Hematopoietic multipotent progenitor cell treated with erythropoietin and hydrocortisone succinate and interleukin-3 and kit ligand, for 8 days (in vitro differentiated cells): ENCODE measurements around the gene MAGED1.
"Not testable (repeated sequence)": the region's sequence is repeated elsewhere in the genome, so short reads cannot be mapped to it uniquely, and the experiment has no call there.

Source experiments
- DNase-seq: peaks from one replicate; pipeline ENCODE4 v3.0.0-alpha.2; 2015

MAGED1 gene

DNA sequence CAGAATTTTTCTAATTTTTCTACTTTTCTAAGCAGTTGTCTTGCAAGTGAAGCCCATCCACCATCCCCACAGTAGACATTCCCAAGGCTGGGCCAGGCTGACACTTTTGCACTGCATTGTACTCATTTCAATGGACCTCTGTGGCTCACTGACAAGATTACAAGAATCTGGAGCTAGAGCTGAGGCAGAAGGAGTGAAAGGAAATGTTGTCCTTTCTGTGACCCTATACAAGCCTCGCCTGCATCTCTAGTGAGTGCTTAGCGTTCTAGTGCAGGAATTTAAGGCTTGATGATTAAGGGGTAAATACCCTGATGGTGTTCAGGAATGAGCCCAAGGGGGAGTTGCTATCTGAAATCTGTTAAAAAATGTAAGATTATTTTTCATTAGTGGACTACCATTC is 6.3 kb downstream of the MAGED1 start:
- no peak for DNase-seq

DNA sequence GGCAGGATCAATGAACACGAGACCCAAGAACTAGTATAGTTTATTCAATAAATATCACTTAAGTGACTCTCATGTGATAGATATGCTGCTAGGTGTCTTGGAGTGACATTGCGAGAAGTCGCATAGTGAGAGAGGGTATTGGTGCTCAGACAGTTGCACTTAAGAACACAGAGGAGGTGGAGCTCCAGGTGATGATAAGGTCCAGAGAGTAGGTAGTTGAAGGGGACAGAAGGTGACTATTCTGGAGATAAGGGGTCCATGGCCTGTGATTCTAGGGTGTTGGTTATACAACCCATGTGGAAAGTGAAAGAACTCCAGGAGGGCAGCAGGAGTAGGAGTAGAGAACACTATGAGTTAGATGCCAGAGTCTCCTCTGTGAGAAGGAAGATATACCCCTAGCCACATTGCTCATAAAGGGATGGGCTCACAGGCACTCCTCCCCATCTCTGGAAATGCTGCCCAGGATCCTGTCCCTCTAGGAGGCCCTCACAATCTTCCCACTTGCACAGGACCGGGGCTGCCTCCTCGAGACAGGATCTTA is 9.2 kb downstream of the MAGED1 start:
- DNase-seq, result no peak

GRCh38 chrX:51905152-51905551 is 11.7 kb downstream of the MAGED1 start:
- not testable (repeated sequence) for DNase-seq

DNA sequence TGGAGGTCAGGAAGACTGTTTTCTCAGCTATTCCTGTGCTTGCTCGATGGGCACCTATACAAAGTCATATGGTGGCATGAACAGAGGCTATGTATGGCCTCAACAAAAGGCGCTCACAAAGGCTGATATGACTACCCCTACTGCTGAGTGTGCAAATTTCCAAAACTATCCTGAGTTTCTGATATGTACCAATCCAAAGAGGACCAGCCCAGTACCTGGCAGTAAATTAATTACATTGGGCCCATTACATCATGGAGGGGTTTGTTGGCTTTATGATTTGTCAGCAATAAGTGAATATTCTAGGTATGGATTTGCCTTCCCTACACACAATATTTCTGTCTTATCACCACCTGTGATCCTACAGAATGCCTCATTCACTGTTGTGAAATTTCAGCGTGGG is 12.3 kb downstream of the MAGED1 start:
- DNase-seq, result no peak

GRCh38 chrX:51917604-51918003 is 24.2 kb downstream of the MAGED1 start:
- no peak for DNase-seq

GRCh38 chrX:51922561-51922960 is 29.1 kb downstream of the MAGED1 start:
- DNase-seq, result no peak

- DNase-seq, result no peak
These were observed 38.2 kb downstream of the MAGED1 start for GRCh38 chrX:51931566-51932150.
